ENCODE measurements around the gene RUFY3.
"Not testable (repeated sequence)": the region's sequence is repeated elsewhere in the genome, so short reads cannot be mapped to it uniquely, and the experiment has no call there.

The RUFY3 gene

DNA sequence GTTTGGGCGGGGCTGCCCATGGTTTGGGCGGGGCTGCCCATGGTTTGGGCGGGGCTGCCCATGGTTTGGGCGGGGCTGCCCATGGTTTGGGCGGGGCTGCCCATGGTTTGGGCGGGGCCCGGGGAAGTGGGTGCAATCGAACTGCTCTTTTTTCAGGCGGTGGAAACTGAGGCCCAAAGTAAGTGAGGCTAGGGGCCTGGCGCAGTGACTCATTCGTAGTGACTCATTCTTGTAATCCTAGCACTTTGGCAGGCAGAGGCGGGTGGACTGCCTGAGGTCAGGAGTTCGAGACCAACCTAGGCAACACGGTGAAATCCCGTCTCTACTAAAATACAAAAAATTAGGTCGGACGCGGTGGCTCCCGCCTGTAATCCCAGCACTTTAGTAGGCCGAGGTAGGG is 118.4 kb downstream of the RUFY3 start:
- H3K79me2 ChIP-seq (ENCODE audit: control insufficient read depth, insufficient read depth, low read length) = peaks cover 40% of the 10 kb centered on the region
- H2BK5ac ChIP-seq (ENCODE audit: low read length); H3K9ac ChIP-seq (ENCODE audit: low read length); H4K8ac ChIP-seq (ENCODE audit: low read depth, low read length); H3K23ac ChIP-seq (ENCODE audit: low read length); H3K4me3 ChIP-seq (ENCODE audit: low read length); H3K4ac ChIP-seq (ENCODE audit: low read depth, low read length); H3K18ac ChIP-seq (ENCODE audit: low read length); H4K5ac ChIP-seq (ENCODE audit: low read length); H3K79me1 ChIP-seq (ENCODE audit: low read length); H3K36me3 ChIP-seq (ENCODE audit: control insufficient read depth, insufficient read depth, low read length); H2BK120ac ChIP-seq (ENCODE audit: low read depth, low read length); H3K4me2 ChIP-seq (ENCODE audit: low read length); H3K27ac ChIP-seq (ENCODE audit: low read depth, low read length); H3K56ac ChIP-seq (ENCODE audit: low read length); H3K27me3 ChIP-seq (ENCODE audit: insufficient read depth, low read length, poor library complexity); H2BK15ac ChIP-seq (replicated peaks; ENCODE audit: low read depth); H3K4me1 ChIP-seq (ENCODE audit: control insufficient read depth, low read depth, low read length); H2AK5ac ChIP-seq (ENCODE audit: low read length): not testable (repeated sequence)
- WGBS (ENCODE audit: extremely low coverage, insufficient coverage, low lambda C conversion rate) = no CpG with 5 or more reads among the region's 20 CpGs
- peak; percentile 77 for DNase-seq

DNA sequence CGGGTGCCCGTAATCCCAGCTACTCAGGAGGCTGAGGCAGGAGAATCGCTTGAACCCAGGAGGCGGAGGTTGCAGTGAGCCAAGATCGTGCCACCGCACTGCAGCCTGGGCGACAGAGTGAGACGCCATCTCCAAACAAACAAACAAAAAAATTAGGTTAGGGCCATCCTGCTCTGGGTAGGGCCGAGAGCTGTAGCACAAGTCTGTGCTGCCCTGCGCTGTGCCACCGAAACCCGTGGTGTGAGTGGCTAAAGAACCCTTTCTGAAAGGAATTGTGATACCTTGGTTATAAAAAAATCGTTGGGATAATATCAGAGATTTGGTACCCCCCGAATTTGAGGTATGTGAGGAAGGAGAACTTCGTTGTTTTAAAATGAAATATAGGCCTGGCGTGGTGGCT is 118.9 kb downstream of the RUFY3 start:
- not testable (repeated sequence) for H4K8ac ChIP-seq (ENCODE audit: low read depth, low read length); H3K18ac ChIP-seq (ENCODE audit: low read length); H2BK5ac ChIP-seq (ENCODE audit: low read length); H4K5ac ChIP-seq (ENCODE audit: low read length); H3K27me3 ChIP-seq (ENCODE audit: insufficient read depth, low read length, poor library complexity); H3K56ac ChIP-seq (ENCODE audit: low read length); H3K9ac ChIP-seq (ENCODE audit: low read length); H2AK5ac ChIP-seq (ENCODE audit: low read length); H2BK120ac ChIP-seq (ENCODE audit: low read depth, low read length); H3K4ac ChIP-seq (ENCODE audit: low read depth, low read length); H3K36me3 ChIP-seq (ENCODE audit: control insufficient read depth, insufficient read depth, low read length); H3K79me1 ChIP-seq (ENCODE audit: low read length); H3K27ac ChIP-seq (ENCODE audit: low read depth, low read length); H3K4me3 ChIP-seq (ENCODE audit: low read length); H3K4me1 ChIP-seq (ENCODE audit: control insufficient read depth, low read depth, low read length); H2BK15ac ChIP-seq (replicated peaks; ENCODE audit: low read depth); H3K4me2 ChIP-seq (ENCODE audit: low read length); H3K23ac ChIP-seq (ENCODE audit: low read length); DNase-seq
- no CpG with 5 or more reads among the region's 16 CpGs for WGBS (ENCODE audit: extremely low coverage, insufficient coverage, low lambda C conversion rate)
- peaks cover 38% of the 10 kb centered on the region for H3K79me2 ChIP-seq (ENCODE audit: control insufficient read depth, insufficient read depth, low read length)

DNA sequence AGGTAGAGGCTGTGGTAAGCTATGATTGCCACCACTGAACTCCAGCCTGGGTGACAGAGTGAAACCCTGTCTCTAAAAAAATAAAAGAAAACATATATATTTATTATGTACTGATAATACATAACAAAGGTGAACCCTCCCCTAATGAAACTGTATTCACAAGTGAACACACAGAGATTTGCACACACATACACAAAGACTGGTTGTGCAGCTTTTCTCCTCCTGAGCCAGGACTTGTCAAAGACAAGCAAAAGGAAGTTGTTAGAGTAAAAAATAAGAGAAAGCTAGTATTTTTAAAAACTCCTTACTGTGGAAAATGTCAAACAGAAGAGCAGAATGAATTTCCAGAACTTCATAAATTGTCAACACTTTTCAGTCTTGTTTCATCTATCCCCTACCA is 119.4 kb downstream of the RUFY3 start:
- Histone ChIP-seq H3K56ac (ENCODE audit: low read length) (no peak overlapping the region), H3K4me2 (ENCODE audit: low read length) (no peak overlapping the region), H3K79me2 (ENCODE audit: control insufficient read depth, insufficient read depth, low read length) (peaks cover 33% of the 10 kb centered on the region), H3K36me3 (ENCODE audit: control insufficient read depth, insufficient read depth, low read length) (no peaks in the 10 kb centered on the region), H2AK5ac (ENCODE audit: low read length) (no peak overlapping the region), H3K4me1 (ENCODE audit: control insufficient read depth, low read depth, low read length) (no peaks in the 10 kb centered on the region), H2BK15ac (replicated peaks; ENCODE audit: low read depth) (no peak overlapping the region), H2BK5ac (ENCODE audit: low read length) (no peak overlapping the region), H4K5ac (ENCODE audit: low read length) (no peak overlapping the region), H3K4me3 (ENCODE audit: low read length) (no peak overlapping the region), H3K4ac (ENCODE audit: low read depth, low read length) (no peak overlapping the region), H4K8ac (ENCODE audit: low read depth, low read length) (no peak overlapping the region), H3K27ac (ENCODE audit: low read depth, low read length) (no peak overlapping the region), H3K27me3 (ENCODE audit: insufficient read depth, low read length, poor library complexity) (no peaks in the 10 kb centered on the region), H3K79me1 (ENCODE audit: low read length) (peaks cover 1% of the 10 kb centered on the region), H3K9ac (ENCODE audit: low read length) (no peak overlapping the region), H3K18ac (ENCODE audit: low read length) (no peak overlapping the region), H2BK120ac (ENCODE audit: low read depth, low read length) (no peak overlapping the region), H3K23ac (ENCODE audit: low read length) (no peak overlapping the region)
- DNase-seq = no peak

DNA sequence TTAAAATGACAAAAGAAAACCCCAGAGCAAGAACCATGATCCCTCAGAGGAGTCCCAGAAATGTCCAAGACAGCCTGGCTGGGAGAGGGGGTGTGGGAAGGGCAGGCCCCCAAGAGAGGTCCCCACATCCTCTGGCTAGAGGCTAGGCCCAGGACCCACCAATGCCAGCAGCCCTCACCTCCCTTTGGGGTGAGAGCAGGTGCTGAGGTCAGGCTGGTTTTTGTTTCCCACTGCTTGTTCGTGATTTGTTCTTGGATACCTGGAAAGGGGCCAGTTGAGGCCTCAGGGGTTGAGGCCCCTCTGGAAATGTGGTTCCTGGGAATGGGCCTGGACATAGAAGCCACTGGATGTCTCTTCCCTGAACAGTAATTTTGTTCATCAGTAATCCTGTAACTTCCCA is 120.2 kb downstream of the RUFY3 start:
- no peaks in the 10 kb centered on the region for H3K27me3 ChIP-seq (ENCODE audit: insufficient read depth, low read length, poor library complexity)
- no peak overlapping the region for H3K23ac ChIP-seq (ENCODE audit: low read length)
- H2BK120ac ChIP-seq (ENCODE audit: low read depth, low read length) = no peak overlapping the region
- H3K18ac ChIP-seq (ENCODE audit: low read length) = no peak overlapping the region
- peaks cover 25% of the 10 kb centered on the region for H3K79me2 ChIP-seq (ENCODE audit: control insufficient read depth, insufficient read depth, low read length)
- H2BK5ac ChIP-seq (ENCODE audit: low read length) = no peak overlapping the region
- WGBS (ENCODE audit: extremely low coverage, insufficient coverage, low lambda C conversion rate) = no CpG with 5 or more reads among the region's 1 CpG
- H4K8ac ChIP-seq (ENCODE audit: low read depth, low read length) = no peak overlapping the region
- peaks cover 1% of the 10 kb centered on the region for H3K79me1 ChIP-seq (ENCODE audit: low read length)
- no peak overlapping the region for H3K4ac ChIP-seq (ENCODE audit: low read depth, low read length)
- no peak overlapping the region for H3K4me3 ChIP-seq (ENCODE audit: low read length)
- H3K9ac ChIP-seq (ENCODE audit: low read length) = no peak overlapping the region
- no peak overlapping the region for H2AK5ac ChIP-seq (ENCODE audit: low read length)
- no peak overlapping the region for H4K5ac ChIP-seq (ENCODE audit: low read length)
- H3K56ac ChIP-seq (ENCODE audit: low read length) = no peak overlapping the region
- no peak overlapping the region for H3K4me2 ChIP-seq (ENCODE audit: low read length)
- no peak overlapping the region for H2BK15ac ChIP-seq (replicated peaks; ENCODE audit: low read depth)
- no peaks in the 10 kb centered on the region for H3K36me3 ChIP-seq (ENCODE audit: control insufficient read depth, insufficient read depth, low read length)
- H3K27ac ChIP-seq (ENCODE audit: low read depth, low read length) = no peak overlapping the region
- no peak for DNase-seq
- H3K4me1 ChIP-seq (ENCODE audit: control insufficient read depth, low read depth, low read length) = no peaks in the 10 kb centered on the region

DNA sequence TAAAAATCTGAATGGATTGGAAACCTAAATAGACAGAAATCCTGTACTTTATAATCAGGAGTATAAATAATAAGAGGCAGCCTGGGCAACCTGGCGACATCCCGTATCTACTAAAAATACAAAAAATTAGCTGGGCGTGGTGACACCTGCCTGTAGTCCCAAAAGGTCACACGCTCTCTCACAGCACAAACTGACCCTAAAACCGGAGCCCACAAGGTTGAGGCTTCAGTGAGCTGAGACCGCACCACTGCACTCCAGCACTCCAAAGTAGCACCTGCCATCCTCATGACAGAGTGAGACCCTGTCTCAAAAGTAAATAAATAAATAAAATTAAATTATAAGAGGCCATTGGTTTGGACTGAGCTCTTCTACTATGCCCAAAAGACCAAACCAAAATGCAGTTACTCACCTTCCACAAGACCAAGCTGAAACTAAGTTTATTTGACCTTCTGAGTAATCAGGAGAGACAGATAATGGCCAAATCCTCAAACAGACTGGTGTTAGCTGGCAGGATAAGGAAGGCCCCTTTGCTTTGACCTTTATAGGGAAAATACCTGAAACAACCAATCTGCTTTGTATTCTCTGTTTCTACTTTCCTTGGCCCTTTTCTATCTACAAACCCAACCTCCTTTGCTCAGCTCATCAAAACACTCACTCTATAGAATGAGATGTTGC is 121.1 kb downstream of the RUFY3 start:
- Histone ChIP-seq H3K4me2 (ENCODE audit: low read length) (no peak overlapping the region), H4K8ac (ENCODE audit: low read depth, low read length) (no peak overlapping the region), H3K4me1 (ENCODE audit: control insufficient read depth, low read depth, low read length) (no peaks in the 10 kb centered on the region), H2AK5ac (ENCODE audit: low read length) (no peak overlapping the region), H3K9ac (ENCODE audit: low read length) (no peak overlapping the region), H3K36me3 (ENCODE audit: control insufficient read depth, insufficient read depth, low read length) (no peaks in the 10 kb centered on the region), H2BK15ac (replicated peaks; ENCODE audit: low read depth) (no peak overlapping the region), H3K56ac (ENCODE audit: low read length) (no peak overlapping the region), H3K23ac (ENCODE audit: low read length) (no peak overlapping the region), H4K5ac (ENCODE audit: low read length) (no peak overlapping the region), H3K27ac (ENCODE audit: low read depth, low read length) (no peak overlapping the region), H2BK120ac (ENCODE audit: low read depth, low read length) (no peak overlapping the region), H3K18ac (ENCODE audit: low read length) (no peak overlapping the region), H2BK5ac (ENCODE audit: low read length) (no peak overlapping the region), H3K79me2 (ENCODE audit: control insufficient read depth, insufficient read depth, low read length) (peaks cover 16% of the 10 kb centered on the region), H3K4me3 (ENCODE audit: low read length) (no peak overlapping the region), H3K79me1 (ENCODE audit: low read length) (peaks cover 1% of the 10 kb centered on the region), H3K4ac (ENCODE audit: low read depth, low read length) (no peak overlapping the region), H3K27me3 (ENCODE audit: insufficient read depth, low read length, poor library complexity) (no peaks in the 10 kb centered on the region)
- DNase-seq = no peak
- WGBS (ENCODE audit: extremely low coverage, insufficient coverage, low lambda C conversion rate) = no CpG with 5 or more reads among the region's 6 CpGs

DNA sequence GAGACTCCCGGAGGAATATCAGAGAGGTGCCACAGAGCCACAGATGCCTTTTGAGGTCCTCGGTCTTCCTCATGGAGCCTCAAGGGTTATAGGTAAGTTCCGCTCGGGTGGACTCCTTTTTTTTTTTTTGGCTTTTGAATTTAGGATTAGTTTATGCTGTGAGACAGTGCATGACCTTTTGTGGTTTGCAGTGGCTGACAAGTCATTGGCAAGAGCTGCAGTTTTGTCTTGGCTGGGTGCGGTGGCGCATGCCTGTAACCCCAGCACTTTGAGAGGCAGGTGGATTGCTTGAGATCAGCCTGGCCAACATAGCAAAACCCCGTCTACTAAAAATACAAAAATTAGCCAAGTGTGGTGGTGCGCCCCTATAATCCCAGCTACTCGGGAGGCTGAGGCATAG is 122.4 kb downstream of the RUFY3 start:
- Histone ChIP-seq H2BK15ac (replicated peaks; ENCODE audit: low read depth) (no peak overlapping the region), H3K23ac (ENCODE audit: low read length) (no peak overlapping the region), H3K79me2 (ENCODE audit: control insufficient read depth, insufficient read depth, low read length) (peaks cover 4% of the 10 kb centered on the region), H4K8ac (ENCODE audit: low read depth, low read length) (no peak overlapping the region), H3K36me3 (ENCODE audit: control insufficient read depth, insufficient read depth, low read length) (no peaks in the 10 kb centered on the region), H3K4me1 (ENCODE audit: control insufficient read depth, low read depth, low read length) (no peaks in the 10 kb centered on the region), H3K4me3 (ENCODE audit: low read length) (no peak overlapping the region), H2BK5ac (ENCODE audit: low read length) (no peak overlapping the region), H2BK120ac (ENCODE audit: low read depth, low read length) (no peak overlapping the region), H3K4me2 (ENCODE audit: low read length) (no peak overlapping the region), H3K27ac (ENCODE audit: low read depth, low read length) (no peak overlapping the region), H4K5ac (ENCODE audit: low read length) (no peak overlapping the region), H3K56ac (ENCODE audit: low read length) (no peak overlapping the region), H3K18ac (ENCODE audit: low read length) (no peak overlapping the region), H3K9ac (ENCODE audit: low read length) (no peak overlapping the region), H2AK5ac (ENCODE audit: low read length) (no peak overlapping the region), H3K4ac (ENCODE audit: low read depth, low read length) (no peak overlapping the region), H3K79me1 (ENCODE audit: low read length) (no peaks in the 10 kb centered on the region), H3K27me3 (ENCODE audit: insufficient read depth, low read length, poor library complexity) (no peaks in the 10 kb centered on the region)
- DNase-seq = no peak
- WGBS (ENCODE audit: extremely low coverage, insufficient coverage, low lambda C conversion rate) = no CpG with 5 or more reads among the region's 9 CpGs
